GM12864 (cell line): Measurements from ENCODE around the gene SMARCAL1.

Source experiments
- DNase-seq: peaks from one replicate; pipeline ENCODE4 v3.0.0-alpha.2; 2011; ENCODE audit warnings: low read depth
- H3K4me3 ChIP-seq: 2 replicates; pipeline ENCODE4 v1.5.1; 2011; ENCODE audit warnings: mild to moderate bottlenecking, low read depth, low read length, control low read depth
- TF ChIP-seq, protein P1 (sequence below): IDR thresholded peaks from 2 replicates; pipeline ENCODE4 v1.5.1; 2011; ENCODE audit warnings: low read depth, mild to moderate bottlenecking, moderate library complexity, low read length, control low read depth, inconsistent platforms; ENCODE audit errors: missing control alignments

Gene SMARCAL1

DNA sequence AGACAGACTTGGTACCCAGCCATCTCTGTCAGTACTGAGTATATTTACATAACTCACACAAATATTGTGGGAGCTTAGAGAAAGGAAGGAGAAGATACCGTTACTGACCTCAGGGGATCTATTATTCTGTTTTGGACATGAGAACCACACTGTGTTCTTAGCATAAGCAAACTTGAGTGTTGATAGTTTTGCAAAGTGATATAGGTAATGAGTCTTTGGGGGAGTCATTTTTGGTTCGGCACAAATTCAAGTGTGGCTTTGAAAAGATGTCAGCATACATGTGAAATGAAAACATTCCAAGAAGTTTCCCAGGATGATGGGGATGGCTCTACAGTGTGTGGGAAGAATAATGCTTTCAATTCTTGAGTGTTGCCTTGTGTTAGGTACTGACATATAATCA, 24.1 kb downstream of the SMARCAL1 start:
- TF ChIP-seq, protein P1, sequence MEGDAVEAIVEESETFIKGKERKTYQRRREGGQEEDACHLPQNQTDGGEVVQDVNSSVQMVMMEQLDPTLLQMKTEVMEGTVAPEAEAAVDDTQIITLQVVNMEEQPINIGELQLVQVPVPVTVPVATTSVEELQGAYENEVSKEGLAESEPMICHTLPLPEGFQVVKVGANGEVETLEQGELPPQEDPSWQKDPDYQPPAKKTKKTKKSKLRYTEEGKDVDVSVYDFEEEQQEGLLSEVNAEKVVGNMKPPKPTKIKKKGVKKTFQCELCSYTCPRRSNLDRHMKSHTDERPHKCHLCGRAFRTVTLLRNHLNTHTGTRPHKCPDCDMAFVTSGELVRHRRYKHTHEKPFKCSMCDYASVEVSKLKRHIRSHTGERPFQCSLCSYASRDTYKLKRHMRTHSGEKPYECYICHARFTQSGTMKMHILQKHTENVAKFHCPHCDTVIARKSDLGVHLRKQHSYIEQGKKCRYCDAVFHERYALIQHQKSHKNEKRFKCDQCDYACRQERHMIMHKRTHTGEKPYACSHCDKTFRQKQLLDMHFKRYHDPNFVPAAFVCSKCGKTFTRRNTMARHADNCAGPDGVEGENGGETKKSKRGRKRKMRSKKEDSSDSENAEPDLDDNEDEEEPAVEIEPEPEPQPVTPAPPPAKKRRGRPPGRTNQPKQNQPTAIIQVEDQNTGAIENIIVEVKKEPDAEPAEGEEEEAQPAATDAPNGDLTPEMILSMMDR: no peak
- H3K4me3 ChIP-seq: no peak overlapping the region
- no peak for DNase-seq

DNA sequence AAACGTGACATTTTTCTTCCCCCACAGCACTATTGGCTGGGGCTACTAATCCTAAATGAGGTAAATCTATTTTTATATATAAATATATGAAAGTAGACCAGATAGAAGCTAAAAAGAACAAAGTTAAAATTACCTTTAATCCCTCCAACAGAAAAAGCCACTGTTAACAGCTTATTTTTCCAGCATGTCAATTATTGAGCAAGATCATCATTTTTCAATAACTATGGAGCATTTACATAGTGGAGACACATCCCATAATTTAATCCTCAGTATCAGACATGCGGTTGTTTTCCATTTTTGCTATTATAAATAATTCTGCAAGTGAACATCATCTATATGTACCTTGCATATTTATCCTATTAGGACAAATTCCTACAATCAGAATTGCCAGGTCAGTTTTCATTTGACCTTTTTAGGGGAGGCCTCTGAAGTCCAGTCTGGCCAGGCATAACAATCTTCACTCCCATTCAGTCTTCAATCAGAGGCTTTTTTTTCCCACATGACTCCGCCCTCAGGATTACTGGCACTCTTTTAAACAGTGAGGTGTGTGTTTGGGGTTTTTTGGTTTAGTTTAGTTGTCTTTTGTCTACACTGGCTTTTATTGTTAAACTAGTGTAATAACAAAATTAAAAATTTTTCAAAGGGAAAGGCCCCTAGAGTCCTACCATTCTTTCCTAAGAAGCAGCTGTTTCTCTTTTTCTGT, 29.2 kb downstream of the SMARCAL1 start:
- H3K4me3 ChIP-seq: no peak overlapping the region
- TF ChIP-seq, protein P1: no peak

DNA sequence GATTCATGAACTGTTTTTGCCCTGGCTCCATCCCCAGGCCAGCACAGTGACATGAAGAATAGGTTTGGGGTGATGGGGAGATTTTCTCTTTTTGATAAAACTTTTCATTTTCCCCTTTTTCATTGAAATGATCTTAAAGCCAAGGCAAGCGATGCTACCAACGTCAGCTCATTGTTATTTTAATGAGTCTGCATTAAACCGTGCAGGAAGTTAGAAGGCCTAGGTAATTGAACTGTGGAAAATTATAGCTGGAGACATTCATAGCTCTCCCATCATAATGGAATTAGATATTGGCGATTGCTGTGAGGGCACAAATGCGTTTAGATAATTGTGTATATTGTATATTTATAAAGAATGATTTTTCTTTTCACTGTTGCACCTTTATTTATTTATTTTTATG, 33.2 kb downstream of the SMARCAL1 start:
- no peak overlapping the region for H3K4me3 ChIP-seq
- no peak for DNase-seq
- TF ChIP-seq, protein P1: no peak

More for the DNA sequence above, 29.2 kb downstream of the SMARCAL1 start:
- no peak for DNase-seq

DNA sequence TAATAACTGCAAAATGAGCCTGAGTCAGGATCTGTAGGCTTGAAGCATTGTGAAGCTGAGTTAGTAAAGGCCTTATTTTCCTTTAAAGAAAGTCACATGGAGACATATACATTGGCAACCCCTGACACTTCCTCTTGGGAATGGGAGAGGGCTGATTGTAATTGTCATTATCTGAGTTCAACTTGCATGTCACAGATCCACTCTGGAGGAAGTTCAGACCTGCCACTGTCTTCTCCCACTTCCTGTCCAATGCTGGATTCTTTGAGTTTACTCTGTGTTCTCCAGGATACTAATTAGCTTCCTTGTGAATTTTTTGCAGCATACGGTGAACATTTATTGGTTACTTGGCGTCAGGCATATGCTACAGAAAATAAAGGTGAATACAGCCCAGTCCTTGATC, 34.1 kb downstream of the SMARCAL1 start:
- H3K4me3 ChIP-seq: no peak overlapping the region
- TF ChIP-seq, protein P1: no peak
- no peak for DNase-seq

DNA sequence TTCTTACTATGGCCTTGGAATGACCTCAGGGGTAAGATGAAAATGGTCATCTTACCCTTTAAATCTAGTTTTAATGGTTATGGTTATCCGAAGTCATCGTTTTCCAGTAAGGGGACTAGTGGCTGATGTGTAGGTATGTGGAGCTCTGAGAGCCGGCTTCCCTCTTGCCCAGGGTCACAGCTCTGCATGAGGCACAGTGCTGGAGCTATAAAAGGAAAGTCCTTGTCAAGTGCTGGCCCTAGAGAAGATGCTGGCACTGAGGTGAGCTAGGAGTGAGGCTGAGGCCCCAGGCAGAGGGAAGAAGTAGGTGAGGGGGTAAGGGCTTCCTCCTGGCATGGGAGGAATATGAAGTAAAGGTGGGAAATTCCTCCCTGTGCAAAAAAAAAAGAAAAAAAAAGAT, 35.0 kb downstream of the SMARCAL1 start:
- TF ChIP-seq, protein P1: no peak
- DNase-seq: no peak
- no peak overlapping the region for H3K4me3 ChIP-seq

DNA sequence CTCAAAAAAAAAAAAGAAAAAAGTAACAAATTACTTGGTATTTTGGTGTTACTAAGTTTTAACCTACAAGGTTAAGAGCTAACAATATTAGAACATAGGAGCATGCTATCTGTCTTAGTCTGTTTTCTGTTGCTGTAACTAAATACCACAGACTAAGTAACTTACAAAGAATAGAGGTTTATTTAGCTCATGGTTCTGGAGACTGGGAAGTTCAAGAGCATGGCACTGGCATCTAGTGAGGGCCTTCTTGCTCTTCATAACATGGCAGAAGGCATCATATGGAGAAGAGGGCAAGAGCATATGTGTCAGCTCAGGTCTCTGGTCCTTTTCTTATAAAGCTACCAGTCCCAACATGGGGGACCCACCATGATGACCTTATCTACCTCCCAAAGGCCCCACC, 36.5 kb downstream of the SMARCAL1 start:
- no peak for DNase-seq
- TF ChIP-seq, protein P1: no peak
- no peak overlapping the region for H3K4me3 ChIP-seq

DNA sequence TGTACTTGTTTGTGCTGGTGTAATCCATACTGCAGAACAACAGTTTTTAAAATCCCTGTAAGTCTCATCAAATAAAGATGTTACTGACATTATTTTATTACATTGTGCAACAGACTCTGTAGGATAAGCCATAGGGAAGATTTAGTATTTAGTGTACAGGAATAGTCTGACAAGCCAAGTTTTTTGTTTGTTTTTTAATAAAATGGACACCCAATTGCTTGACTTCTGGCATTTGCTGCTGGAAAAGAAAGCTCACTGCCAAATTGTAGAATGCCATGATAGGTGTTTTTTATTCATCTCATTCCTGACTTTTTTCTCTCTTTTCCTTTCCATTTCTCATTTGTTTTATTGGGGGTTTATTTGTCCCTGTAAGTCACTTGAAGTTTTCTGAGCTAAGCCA, 38.1 kb downstream of the SMARCAL1 start:
- H3K4me3 ChIP-seq: no peak overlapping the region
- TF ChIP-seq, protein P1: no peak
- DNase-seq: no peak
